K562 (cell line): ENCODE data around the gene RBMS3. TPM values are rescaled to one million over a fixed set of nuclear protein-coding genes. Genes with fewer than 3 reads are reported as not detected.

Experiments
- ATAC-seq: fragments of 200-7000 bp; cut with Tn5 transposase; 3 replicates; pipeline ENCODE4 v1.9.1; 2020; ENCODE audit warnings: moderate library complexity
- BruUV-seq: library from RNA; stranded (reverse); fragments of 400-500 nt; replicated peaks from 2 replicates; lab custom pipeline; 2021; lab: Mats Ljungman, UMichigan
- CTCF ChIA-PET: fragments of 300-600 bp; formaldehyde crosslinking; extraction: SDS; loops from one replicate; lab custom pipeline; 2021; ENCODE audit warnings: low intra/inter-chr PET ratio; lab: Yijun Ruan, JAX
- POLR2A ChIA-PET: fragments of 300-600, 350-650 bp; sonication (Branson Sonifier 250); formaldehyde crosslinking; extraction: SDS; loops from one replicate; lab custom pipeline; 2021; ENCODE audit warnings: antibody characterized with exemption, inconsistent platforms; lab: Yijun Ruan, JAX
- DNase-seq, 4 experiments: peaks; one replicate each; pipeline versions ENCODE4 v3.0.0 to v3.0.0-alpha.2; 2011 to 2018; ENCODE audit warnings: low spot score in 3 of 4, mixed read lengths in 3 of 4; ENCODE audit errors: extremely low read depth in 1 of 4
- FAIRE-seq: peaks from 2 replicates; lab custom pipeline; 2011; peaks lifted over from hg19 to GRCh38; lab: Jason Lieb, UNC
- H2AFZ ChIP-seq: 2 replicates; pipeline ENCODE4 v1.6.0; 2011; ENCODE audit warnings: low read depth, low read length, control low read depth, inconsistent platforms
- H3K27ac ChIP-seq: fragments of 200-600 bp; 3 replicates; pipeline ENCODE4 v1.8.0; 2011; ENCODE audit warnings: low read depth, mild to moderate bottlenecking, control low read depth, inconsistent platforms, low read length, moderate library complexity, mixed read lengths; ENCODE audit errors: extremely low read depth
- H3K27me3 ChIP-seq, 2 experiments: fragments of 300-600 bp in 1 of 2; 2 replicates in 1 of 2; 3 replicates in 1 of 2; pipeline versions ENCODE4 v1.6.0 to v1.8.0; 2011; ENCODE audit warnings: inconsistent platforms in 2 of 2, low read length in 2 of 2, mild to moderate bottlenecking in 1 of 2, mixed read lengths in 1 of 2, moderate library complexity in 1 of 2; ENCODE audit not compliant: control insufficient read depth in 2 of 2, insufficient read depth in 2 of 2
- H3K36me3 ChIP-seq: fragments of 300-600 bp; 3 replicates; pipeline ENCODE4 v1.8.0; 2011; ENCODE audit warnings: mild to moderate bottlenecking, low read length, inconsistent platforms; ENCODE audit not compliant: control insufficient read depth, insufficient read depth
- H3K4me1 ChIP-seq, 2 experiments: fragments of 200-600 bp in 1 of 2; replicated peaks in 1 of 2; 2 replicates in 1 of 2; 3 replicates in 1 of 2; pipeline versions ENCODE4 v1.5.1 to v1.8.0; 2011; ENCODE audit warnings: inconsistent platforms in 2 of 2, low read length in 2 of 2, mild to moderate bottlenecking in 1 of 2, mixed read lengths in 1 of 2, moderate library complexity in 1 of 2; ENCODE audit not compliant: control insufficient read depth in 2 of 2, insufficient read depth in 2 of 2
- H3K4me2 ChIP-seq: 2 replicates; pipeline ENCODE4 v1.6.1; 2011; ENCODE audit warnings: low read length, control low read depth, inconsistent platforms, mixed read lengths; ENCODE audit not compliant: insufficient read depth
- H3K4me3 ChIP-seq: fragments of 200-600 bp; sonication (generic), shearing (Covaris generic); 2 replicates; pipeline ENCODE4 v1.5.1; 2016; ENCODE audit warnings: control low read depth, inconsistent platforms
- H3K79me2 ChIP-seq: fragments of 200-600 bp; 3 replicates; pipeline ENCODE4 v1.8.0; 2011; ENCODE audit warnings: low read length, inconsistent platforms; ENCODE audit not compliant: control insufficient read depth, insufficient read depth
- H3K9ac ChIP-seq, 2 experiments: 2 replicates each; pipeline versions ENCODE4 v1.6.0 to v1.6.1; 2011; ENCODE audit warnings: low read depth in 2 of 2, low read length in 2 of 2, control low read depth in 1 of 2, inconsistent platforms in 1 of 2, mild to moderate bottlenecking in 1 of 2, mixed read lengths in 1 of 2; ENCODE audit not compliant: insufficient read depth in 1 of 2
- H3K9me1 ChIP-seq: one replicate; pipeline ENCODE4 v1.6.0; 2011; ENCODE audit warnings: inconsistent platforms, mild to moderate bottlenecking, low read length, moderate library complexity; ENCODE audit not compliant: control insufficient read depth, insufficient read depth
- H3K9me3 ChIP-seq: replicated peaks from 2 replicates; pipeline ENCODE4 v1.5.1; 2011; ENCODE audit warnings: low read depth, low read length, inconsistent platforms; ENCODE audit not compliant: control insufficient read depth, insufficient read depth
- H4K20me1 ChIP-seq: replicated peaks from 2 replicates; pipeline ENCODE4 v1.6.1; 2011; ENCODE audit warnings: low read length, inconsistent platforms, mixed read lengths; ENCODE audit not compliant: control insufficient read depth, insufficient read depth
- CHD4 ChIP-seq: fragments of 200-600 bp; sonication (generic); IDR thresholded peaks from 3 replicates; pipeline ENCODE4 v1.6.1; 2012; ENCODE audit warnings: low read depth, mild to moderate bottlenecking, mixed read lengths, low read length, inconsistent platforms; ENCODE audit not compliant: insufficient read depth, insufficient replicate concordance, poor library complexity, severe bottlenecking
- E4F1 ChIP-seq: fragments of 250-450 bp; sonication (Bioruptor Pico); IDR thresholded peaks from 2 replicates; pipeline ENCODE4 v1.5.0; 2021; ENCODE audit warnings: mild to moderate bottlenecking, borderline replicate concordance
- ETV6 ChIP-seq, 3 experiments: fragments of 150-350 bp in 1 of 3; sonication (generic) in 1 of 3; formaldehyde crosslinking in 1 of 3; IDR thresholded peaks; 2 replicates each; pipeline versions ENCODE4 v1.6.1 to v1.8.0; 2014 to 2022; ENCODE audit warnings: borderline replicate concordance in 2 of 3, low read depth in 2 of 3, antibody characterized with exemption in 1 of 3, low read length in 1 of 3, mild to moderate bottlenecking in 1 of 3, missing genetic modification reagents in 1 of 3
- MAFK ChIP-seq: IDR thresholded peaks from 2 replicates; pipeline ENCODE4 v1.6.1; 2011; ENCODE audit warnings: low read length, improper control_type of control experiment
- MLX ChIP-seq, 2 experiments: fragments of 450-650 bp in 1 of 2; sonication (generic) in 1 of 2; formaldehyde crosslinking; conservative IDR thresholded peaks; 2 replicates each; pipeline versions ENCODE4 v1.4.0 to v1.8.1; 2020 to 2022; ENCODE audit warnings: mild to moderate bottlenecking in 1 of 2, missing genetic modification reagents in 1 of 2
- NELFE ChIP-seq: IDR thresholded peaks from 2 replicates; pipeline ENCODE4 v1.6.1; 2011; ENCODE audit warnings: mild to moderate bottlenecking; ENCODE audit not compliant: insufficient read depth, insufficient read length
- SMARCA4 ChIP-seq: fragments of 450-650 bp; IDR thresholded peaks from 2 replicates; pipeline ENCODE4 v1.6.1; 2016
- STAT6 ChIP-seq: sonication (generic); formaldehyde crosslinking; IDR thresholded peaks from 2 replicates; pipeline ENCODE4 v1.8.1; 2023; ENCODE audit warnings: mild to moderate bottlenecking, missing genetic modification reagents
- TCF3 ChIP-seq: sonication (generic); formaldehyde crosslinking; IDR thresholded peaks from 2 replicates; pipeline ENCODE4 v1.4.0; 2020; ENCODE audit warnings: mild to moderate bottlenecking, missing genetic modification reagents
- ZNF146 ChIP-seq: IDR thresholded peaks from one replicate; pipeline ENCODE4 v1.6.1; 2018; ENCODE audit warnings: missing compliant biosample characterization; ENCODE audit not compliant: unreplicated experiment
- ZNF277 ChIP-seq: fragments of 250-450 bp; sonication (Bioruptor Pico); IDR thresholded peaks from 2 replicates; pipeline ENCODE4 v1.8.0; 2022; ENCODE audit warnings: inconsistent platforms, mild to moderate bottlenecking, moderate library complexity, borderline replicate concordance
- WGBS: fragments of 100-300 bp; shearing (Covaris generic); methylation state at CpG from one replicate; pipeline ENCODE4 v1.1.6; 2016; ENCODE audit warnings: low coverage, mixed read lengths; ENCODE audit not compliant: insufficient coverage; ENCODE audit errors: missing lambda C conversion rate; 5-methylcytosine and 5-hydroxymethylcytosine counted together
- in situ Hi-C: fragments of 300-500 bp; cut with MboI; formaldehyde crosslinking; loops from 4 replicates; pipeline ENCODE4 v1.15.0; 2018; ENCODE audit warnings: inconsistent platforms, mixed read lengths
- intact Hi-C: fragments of 100-400 bp; cut with micrococcal nuclease; formaldehyde crosslinking; loops from 2 replicates; pipeline ENCODE4 v1.14.2; 2022
- polyA plus RNA-seq, 8 experiments: library from polyadenylated mRNA; depleted of rRNA in 4 of 8; stranded (reverse) in 5 of 8; unstranded in 3 of 8; fragments of >200 nt; fragmentation: Nextera tagmentation in 2 of 8; fragmentation: Illumina TruSeq in 1 of 8; extraction: Ambion mirVana in 2 of 8; extraction: Trizol in 1 of 8; gene quantifications; 2 replicates each; pipeline versions ENCODE4 v1.2.1 to v1.2.3, GENCODE V29; 2011 to 2014; ENCODE audit warnings: inconsistent platforms in 1 of 8, missing spikeins in 1 of 8
- total RNA-seq, 7 experiments: library from RNA; depleted of rRNA in 6 of 7; stranded (reverse); fragments of >200 nt in 6 of 7; fragmentation: Illumina TruSeq in 2 of 7; extraction: Trizol in 2 of 7; gene quantifications; 2 replicates each; pipeline versions ENCODE4 v1.2.1 to v1.2.3, GENCODE V29; 2011 to 2021; ENCODE audit warnings: low replicate concordance in 1 of 7

Gene RBMS3
- total and polyA plus RNA-seq, 9 of the 15 experiments (the other 6 are each of a cell fraction or from before 2014, with no cell fraction given): 0.20 TPM; not detected in 8

GRCh38 chr3:29639578-29640290 lies 358.9 kb downstream of the RBMS3 start:
- Histone ChIP-seq H2AFZ (no peak overlapping the region), H3K9ac (no peak overlapping the region), H3K4me2 (no peak overlapping the region), H3K4me3 (no peak overlapping the region), H3K27me3 (no peaks in the 10 kb centered on the region), H3K27ac (no peak overlapping the region), H3K4me1 (no peaks in the 10 kb centered on the region), H3K79me2 (no peaks in the 10 kb centered on the region), H3K9me3 (no peaks in the 10 kb centered on the region; the same call in none of the 2 replicates), H3K9me1 (no peaks in the 10 kb centered on the region), H4K20me1 (no peaks in the 10 kb centered on the region), H3K36me3 (no peaks in the 10 kb centered on the region)
- no peak for FAIRE-seq
- WGBS: 0% methylated on average over 2 of the region's 2 CpGs
- CTCF ChIA-PET: no interaction called here
- no peak for DNase-seq
- in situ Hi-C loops (no loop called here), intact Hi-C loops (no loop called here)
- ATAC-seq: no peak
- POLR2A ChIA-PET: no interaction called here
- no TSS peak for BruUV-seq
- TF ChIP-seq MAFK (no peak), MLX (CRISPR knock-in tag; conservative IDR thresholded peaks at IDR 0.05) (no peak), ZNF146 (no peak), E4F1 (CRISPR knock-in tag) (no peak), CHD4 (no peak), ETV6 (IDR thresholded peaks at IDR 0.05; ENCODE audit: borderline replicate concordance in 1 of 2, low read depth in 2 of 2, low read length in 1 of 2) (no peak), ETV6 (CRISPR knock-in tag; IDR thresholded peaks at IDR 0.05; ENCODE audit: borderline replicate concordance) (no peak), TCF3 (no peak), ZNF277 (CRISPR knock-in tag) (no peak), SMARCA4 (no peak), NELFE (no peak), STAT6 (no peak)
